Measurements from ENCODE around the gene USP17L15.
"Not testable (repeated sequence)": the region's sequence is repeated elsewhere in the genome, so short reads cannot be mapped to it uniquely, and the experiment has no call there.

The USP17L15 gene

DNA sequence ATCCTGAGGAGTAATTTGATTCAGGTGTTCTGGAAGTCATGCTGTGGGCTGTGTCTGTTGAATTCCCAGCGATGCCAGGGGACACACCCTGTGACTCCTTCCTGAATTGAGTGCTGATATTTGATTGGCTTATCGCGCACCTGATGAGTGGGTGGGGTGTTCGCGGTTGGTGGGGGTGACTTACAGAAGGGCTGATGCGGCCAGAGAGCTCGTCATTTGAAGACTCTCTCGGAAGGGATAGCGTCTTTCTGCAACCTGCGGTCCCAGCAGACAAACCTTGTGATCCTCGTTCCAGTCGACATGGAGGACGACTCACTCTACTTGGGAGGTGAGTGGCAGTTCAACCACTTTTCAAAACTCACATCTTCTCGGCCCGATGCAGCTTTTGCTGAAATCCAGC, at the start of gene USP17L15:
USP17L15 (plus strand) TSS at position 301 of the 400 bp plus-strand sequence; CDS start at position 301, 0 bp downstream.
- DNase-seq (ENCODE audit: low read depth) = not testable (repeated sequence)

DNA sequence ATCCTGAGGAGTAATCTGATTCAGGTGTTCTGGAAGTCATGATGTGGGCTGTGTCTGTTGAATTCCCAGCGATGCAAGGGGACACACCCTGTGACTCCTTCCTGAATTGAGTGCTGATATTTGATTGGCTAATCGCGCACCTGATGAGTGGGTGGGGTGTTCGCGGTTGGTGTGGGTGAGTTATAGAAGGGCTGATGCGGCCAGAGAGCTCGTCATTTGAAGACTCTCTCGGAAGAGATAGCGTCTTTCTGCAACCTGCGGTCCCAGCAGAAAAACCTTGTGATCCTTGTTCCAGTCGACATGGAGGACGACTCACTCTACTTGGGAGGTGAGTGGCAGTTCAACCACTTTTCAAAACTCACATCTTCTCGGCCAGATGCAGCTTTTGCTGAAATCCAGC, 23.8 kb upstream of the USP17L15 start, which contains the start of gene USP17L10:
USP17L10 (plus strand) TSS at position 301 of the 400 bp plus-strand sequence; CDS start at position 301, 0 bp downstream.
- DNase-seq (ENCODE audit: low read depth) = not testable (repeated sequence)

GRCh38 chr4:9214701-9215100, 19.5 kb upstream of the USP17L15 start:
- DNase-seq (ENCODE audit: low read depth) = not testable (repeated sequence)

DNA sequence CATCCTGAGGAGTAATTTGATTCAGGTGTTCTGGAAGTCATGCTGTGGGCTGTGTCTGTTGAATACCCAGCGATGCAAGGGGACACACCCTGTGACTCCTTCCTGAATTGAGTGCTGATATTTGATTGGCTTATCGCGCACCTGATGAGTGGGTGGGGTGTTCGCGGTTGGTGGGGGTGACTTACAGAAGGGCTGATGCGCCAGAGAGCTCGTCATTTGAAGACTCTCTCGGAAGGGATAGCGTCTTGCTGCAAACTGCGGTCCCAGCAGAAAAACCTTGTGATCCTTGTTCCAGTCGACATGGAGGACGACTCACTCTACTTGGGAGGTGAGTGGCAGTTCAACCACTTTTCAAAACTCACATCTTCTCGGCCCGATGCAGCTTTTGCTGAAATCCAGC, 19.1 kb upstream of the USP17L15 start, which contains the start of gene USP17L11:
USP17L11 (plus strand) TSS at position 301 of the 400 bp plus-strand sequence; CDS start at position 301, 0 bp downstream.
- DNase-seq (ENCODE audit: low read depth) = not testable (repeated sequence)

- DNase-seq (ENCODE audit: low read depth) = not testable (repeated sequence)
Measured at GRCh38 chr4:9219852-9220251, 14.3 kb upstream of the USP17L15 start, which contains the start of gene USP17L12. Gene USP17L12, plus strand, starts transcription at chr4:9220152. Its CDS starts 0 bp downstream, at chr4:9220152.

GRCh38 chr4:9224596-9224995, 9.6 kb upstream of the USP17L15 start, which contains the start of gene USP17L13:
Gene USP17L13, plus strand, starts transcription at chr4:9224896. Its CDS starts 0 bp downstream, at chr4:9224896.
- not testable (repeated sequence) for DNase-seq (ENCODE audit: low read depth)

DNA sequence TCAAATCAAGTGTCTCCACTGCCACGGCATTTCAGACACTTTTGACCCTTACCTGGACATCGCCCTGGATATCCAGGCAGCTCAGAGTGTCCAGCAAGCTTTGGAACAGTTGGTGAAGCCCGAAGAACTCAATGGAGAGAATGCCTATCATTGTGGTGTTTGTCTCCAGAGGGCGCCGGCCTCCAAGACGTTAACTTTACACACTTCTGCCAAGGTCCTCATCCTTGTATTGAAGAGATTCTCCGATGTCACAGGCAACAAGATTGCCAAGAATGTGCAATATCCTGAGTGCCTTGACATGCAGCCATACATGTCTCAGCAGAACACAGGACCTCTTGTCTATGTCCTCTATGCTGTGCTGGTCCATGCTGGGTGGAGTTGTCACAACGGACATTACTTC, 3.9 kb upstream of the USP17L15 start:
- not testable (repeated sequence) for DNase-seq (ENCODE audit: low read depth)

DNA sequence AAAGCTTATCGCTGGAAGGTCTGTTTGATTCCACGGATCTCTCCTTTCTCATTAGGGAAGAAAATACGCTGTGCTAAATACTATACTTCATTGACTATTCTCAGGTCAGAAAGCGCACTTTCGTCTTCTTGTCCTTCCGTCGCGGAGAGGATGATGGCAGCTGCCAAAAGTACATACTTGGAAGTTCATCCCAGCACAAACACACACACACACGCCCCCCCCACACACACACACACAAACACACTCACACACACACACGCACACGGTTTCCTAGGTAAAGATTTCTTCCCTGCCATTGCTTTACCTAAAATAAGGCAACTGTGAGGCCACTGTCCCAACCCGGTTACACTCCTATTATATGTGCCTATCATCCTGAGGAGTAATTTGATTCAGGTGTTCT, 4.3 kb downstream of the USP17L15 start:
- not testable (repeated sequence) for DNase-seq (ENCODE audit: low read depth)

DNA sequence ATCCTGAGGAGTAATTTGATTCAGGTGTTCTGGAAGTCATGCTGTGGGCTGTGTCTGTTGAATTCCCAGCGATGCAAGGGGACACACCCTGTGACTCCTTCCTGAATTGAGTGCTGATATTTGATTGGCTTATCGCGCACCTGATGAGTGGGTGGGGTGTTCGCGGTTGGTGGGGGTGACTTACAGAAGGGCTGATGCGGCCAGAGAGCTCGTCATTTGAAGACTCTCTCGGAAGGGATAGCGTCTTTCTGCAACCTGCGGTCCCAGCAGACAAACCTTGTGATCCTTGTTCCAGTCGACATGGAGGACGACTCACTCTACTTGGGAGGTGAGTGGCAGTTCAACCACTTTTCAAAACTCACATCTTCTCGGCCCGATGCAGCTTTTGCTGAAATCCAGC, 9.4 kb downstream of the USP17L15 start, which contains the start of gene USP17L17:
USP17L17 (plus strand) TSS at position 301 of the 400 bp plus-strand sequence; CDS start at position 301, 0 bp downstream.
- DNase-seq (ENCODE audit: low read depth) = not testable (repeated sequence)

DNA sequence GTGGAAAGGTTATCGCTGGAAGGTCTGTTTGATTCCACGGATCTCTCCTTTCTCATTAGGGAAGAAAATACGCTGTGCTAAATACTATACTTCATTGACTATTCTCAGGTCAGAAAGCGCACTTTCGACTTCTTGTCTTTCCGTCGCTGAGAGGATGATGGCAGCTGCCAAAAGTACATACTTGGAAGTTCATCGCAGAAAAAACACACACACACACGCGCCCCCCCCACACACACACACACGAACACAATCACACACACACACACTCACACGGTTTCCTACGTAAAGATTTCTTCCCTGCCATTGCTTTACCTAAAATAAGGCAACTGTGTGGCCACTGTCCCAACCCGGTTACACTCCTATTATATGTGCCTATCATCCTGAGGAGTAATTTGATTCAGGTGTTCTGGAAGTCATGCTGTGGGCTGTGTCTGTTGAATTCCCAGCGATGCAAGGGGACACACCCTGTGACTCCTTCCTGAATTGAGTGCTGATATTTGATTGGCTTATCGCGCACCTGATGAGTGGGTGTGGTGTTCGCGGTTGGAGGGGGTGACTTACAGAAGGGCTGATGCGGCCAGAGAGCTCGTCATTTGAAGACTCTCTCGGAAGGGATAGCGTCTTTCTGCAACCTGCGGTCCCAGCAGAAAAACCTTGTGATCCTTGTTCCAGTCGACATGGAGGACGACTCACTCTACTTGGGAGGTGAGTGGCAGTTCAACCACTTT, 13.9 kb downstream of the USP17L15 start, which contains the start of gene USP17L18:
USP17L18 (plus strand) TSS at position 678 of the 728 bp plus-strand sequence; CDS start at position 678, 0 bp downstream.
- not testable (repeated sequence) for DNase-seq (ENCODE audit: low read depth)

DNA sequence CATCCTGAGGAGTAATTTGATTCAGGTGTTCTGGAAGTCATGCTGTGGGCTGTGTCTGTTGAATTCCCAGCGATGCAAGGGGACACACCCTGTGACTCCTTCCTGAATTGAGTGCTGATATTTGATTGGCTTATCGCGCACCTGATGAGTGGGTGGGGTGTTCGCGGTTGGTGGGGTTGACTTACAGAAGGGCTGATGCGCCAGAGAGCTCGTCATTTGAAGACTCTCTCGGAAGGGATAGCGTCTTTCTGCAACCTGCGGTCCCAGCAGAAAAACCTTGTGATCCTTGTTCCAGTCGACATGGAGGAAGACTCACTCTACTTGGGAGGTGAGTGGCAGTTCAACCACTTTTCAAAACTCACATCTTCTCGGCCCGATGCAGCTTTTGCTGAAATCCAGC, 18.9 kb downstream of the USP17L15 start, which contains the start of gene USP17L19:
USP17L19 (plus strand) TSS at position 301 of the 400 bp plus-strand sequence; CDS start at position 301, 0 bp downstream.
- not testable (repeated sequence) for DNase-seq (ENCODE audit: low read depth)

DNA sequence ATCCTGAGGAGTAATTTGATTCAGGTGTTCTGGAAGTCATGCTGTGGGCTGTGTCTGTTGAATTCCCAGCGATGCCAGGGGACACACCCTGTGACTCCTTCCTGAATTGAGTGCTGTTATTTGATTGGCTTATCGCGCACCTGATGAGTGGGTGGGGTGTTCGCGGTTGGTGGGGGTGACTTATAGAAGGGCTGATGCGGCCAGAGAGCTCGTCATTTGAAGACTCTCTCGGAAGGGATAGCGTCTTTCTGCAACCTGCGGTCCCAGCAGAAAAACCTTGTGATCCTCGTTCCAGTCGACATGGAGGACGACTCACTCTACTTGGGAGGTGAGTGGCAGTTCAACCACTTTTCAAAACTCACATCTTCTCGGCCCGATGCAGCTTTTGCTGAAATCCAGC, 23.6 kb downstream of the USP17L15 start, which contains the start of gene USP17L20:
USP17L20 (plus strand) TSS at position 301 of the 400 bp plus-strand sequence; CDS start at position 301, 0 bp downstream.
- DNase-seq (ENCODE audit: low read depth) = not testable (repeated sequence)

GRCh38 chr4:9262572-9262971, 28.4 kb downstream of the USP17L15 start, which contains the start of gene USP17L21:
Gene USP17L21, plus strand, starts transcription at chr4:9262872. Its CDS starts 0 bp downstream, at chr4:9262872.
- not testable (repeated sequence) for DNase-seq (ENCODE audit: low read depth)

- not testable (repeated sequence) for DNase-seq (ENCODE audit: low read depth)
Measured at GRCh38 chr4:9267319-9267718, 33.1 kb downstream of the USP17L15 start, which contains the start of gene USP17L22. Gene USP17L22, plus strand, starts transcription at chr4:9267619. Its CDS starts 0 bp downstream, at chr4:9267619.

- DNase-seq (ENCODE audit: low read depth) = not testable (repeated sequence)
Measured at GRCh38 chr4:9271719-9272118, 37.5 kb downstream of the USP17L15 start.
